Activated gamma-delta T cell treated with Interleukin-2 at 50 U/mL for 16 hours (primary cell): ENCODE results near the gene TRAPPC3L.

ENCODE experiments used
- DNase-seq: peaks from one replicate; pipeline ENCODE4 v3.0.0-alpha.2; 2020

TRAPPC3L gene

DNA sequence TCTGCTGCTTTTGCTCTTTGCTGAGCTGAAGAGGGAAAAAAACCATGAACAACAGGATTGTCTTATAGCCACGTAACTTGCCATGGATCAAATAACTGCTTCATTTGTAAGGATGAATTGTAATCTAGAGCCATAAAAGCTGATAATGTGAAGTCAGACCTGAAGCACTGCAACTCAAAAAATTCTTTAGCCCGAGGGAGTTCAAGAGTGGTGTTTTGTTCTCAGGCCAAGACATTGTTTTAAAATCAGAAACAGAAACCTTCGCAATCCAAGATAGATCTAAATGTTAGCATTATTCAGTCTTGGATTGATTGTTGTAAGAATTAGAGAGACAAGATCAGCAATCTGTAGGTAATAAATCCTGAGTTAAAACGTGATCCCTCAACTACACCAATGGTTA lies at the start of gene TRAPPC3L:
Gene TRAPPC3L, minus strand, starts transcription at position 34 of the 400 bp plus-strand sequence. CDS start 170 bp downstream, outside the sequence.
- DNase-seq = no peak

GRCh38 chr6:116595247-116595646 lies 49.8 kb upstream of the TRAPPC3L start:
- DNase-seq = no peak

GRCh38 chr6:116586738-116587137 lies 41.3 kb upstream of the TRAPPC3L start:
- DNase-seq = no peak

DNA sequence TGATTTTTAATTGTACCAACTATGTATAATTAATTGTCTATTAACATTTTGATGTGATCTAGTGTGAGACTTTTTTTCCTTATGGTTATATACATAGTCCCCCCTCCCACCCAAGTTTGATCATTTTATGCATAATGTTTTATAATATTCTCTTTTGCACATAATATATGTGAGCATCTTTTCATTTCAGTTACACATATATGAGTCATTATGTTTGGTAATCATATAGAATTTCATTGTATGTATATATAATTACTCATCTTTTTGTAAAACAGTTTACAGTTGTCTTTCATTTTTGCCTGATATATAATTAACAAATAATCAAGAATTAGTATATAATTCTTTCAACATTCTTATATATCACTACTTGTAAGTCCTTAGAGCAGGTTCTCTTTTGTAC lies 40.8 kb upstream of the TRAPPC3L start:
- no peak for DNase-seq

DNA sequence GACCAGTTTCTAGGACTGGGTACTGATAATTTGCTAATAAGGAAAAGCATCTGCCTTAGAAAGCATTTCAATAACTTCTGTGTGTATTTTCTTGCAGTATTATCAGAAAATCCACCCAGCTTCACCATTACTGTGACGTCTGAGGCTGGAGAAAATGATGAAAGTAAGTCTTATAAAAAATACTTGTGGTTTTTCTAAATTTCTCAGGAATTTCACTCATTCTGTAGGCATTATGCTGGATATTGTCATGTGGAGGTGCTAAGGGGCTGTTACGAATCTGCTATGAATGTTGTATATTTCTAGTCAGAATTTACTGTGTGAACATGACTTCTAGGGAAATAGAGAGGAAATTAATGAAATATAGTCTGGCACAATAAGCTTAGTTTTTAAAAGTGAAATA lies 34.7 kb upstream of the TRAPPC3L start:
- DNase-seq = no peak

DNA sequence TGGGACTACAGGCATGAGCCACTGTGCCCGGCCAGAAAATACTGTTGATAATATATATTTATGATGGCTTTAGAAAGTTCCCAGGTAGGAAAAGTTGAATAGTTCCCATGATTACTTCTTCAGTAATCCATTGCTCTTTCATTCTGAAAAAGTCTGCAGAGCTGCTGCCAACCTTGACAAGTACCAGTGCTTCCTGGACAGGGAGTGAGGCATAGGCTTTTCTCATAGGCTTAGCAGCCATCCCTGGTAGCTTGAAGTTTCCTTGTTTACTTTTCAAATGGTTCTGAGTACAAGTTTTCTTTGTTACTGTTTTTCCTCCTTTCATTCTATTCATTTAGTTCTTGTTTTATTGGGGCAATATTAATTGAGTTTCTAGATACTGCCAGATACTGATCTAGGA lies 33.7 kb upstream of the TRAPPC3L start:
- no peak for DNase-seq

DNA sequence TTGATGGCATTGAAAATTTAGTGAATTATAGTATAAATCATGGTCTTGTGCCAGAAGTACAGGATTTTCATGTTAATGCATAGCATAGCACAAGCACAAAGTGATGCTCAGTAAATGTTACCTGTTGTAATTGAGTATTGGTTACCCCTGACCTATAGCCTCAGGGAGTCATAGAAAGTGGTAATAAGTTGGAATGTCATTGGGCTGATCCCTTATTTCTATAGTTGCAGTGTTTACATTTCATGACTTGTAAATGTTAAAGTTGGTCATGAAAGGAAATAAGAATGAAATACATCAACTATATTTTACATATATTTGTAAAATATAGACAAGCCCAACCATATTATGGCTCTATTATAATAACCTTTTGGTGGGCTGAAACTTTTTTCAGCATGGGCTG lies 32.9 kb upstream of the TRAPPC3L start:
- no peak for DNase-seq

DNA sequence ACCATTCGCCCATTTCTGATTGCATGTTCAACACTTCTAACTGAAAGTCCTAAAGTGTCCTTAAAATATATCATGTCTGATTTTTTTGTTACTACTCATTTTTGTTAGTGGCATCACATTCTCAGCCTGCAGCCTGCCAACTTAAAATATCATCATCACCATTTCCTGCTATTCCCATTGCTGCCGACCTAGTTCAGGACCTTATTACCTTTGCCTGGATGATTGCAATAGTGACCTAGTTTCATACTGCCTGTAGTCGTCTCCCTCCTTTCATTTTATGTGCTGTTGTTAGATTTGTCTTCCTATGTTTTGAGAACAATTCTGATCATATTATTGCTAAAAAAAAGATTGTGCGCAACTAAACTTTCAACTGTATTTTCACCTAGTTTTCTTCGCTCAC lies 32.0 kb upstream of the TRAPPC3L start:
- no peak for DNase-seq

DNA sequence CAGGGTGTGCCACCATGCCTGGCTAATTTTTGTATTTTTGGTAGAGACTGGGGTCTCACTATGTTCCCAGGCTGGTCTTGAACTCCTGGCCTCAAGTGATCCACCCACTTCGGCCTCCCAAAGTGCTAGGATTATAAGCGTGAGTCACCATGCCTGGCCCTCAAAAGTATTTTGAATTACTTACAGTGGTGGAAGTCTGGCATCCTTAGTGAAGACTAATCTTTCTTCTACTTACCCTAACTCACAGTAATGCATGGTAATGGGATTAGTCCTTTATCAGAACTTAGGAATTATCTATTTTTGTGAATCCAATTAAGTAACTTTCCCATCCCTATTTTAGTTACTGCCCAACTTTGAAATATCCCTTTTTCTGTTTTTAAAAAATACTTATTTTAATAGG lies 29.7 kb upstream of the TRAPPC3L start:
- no peak for DNase-seq

DNA sequence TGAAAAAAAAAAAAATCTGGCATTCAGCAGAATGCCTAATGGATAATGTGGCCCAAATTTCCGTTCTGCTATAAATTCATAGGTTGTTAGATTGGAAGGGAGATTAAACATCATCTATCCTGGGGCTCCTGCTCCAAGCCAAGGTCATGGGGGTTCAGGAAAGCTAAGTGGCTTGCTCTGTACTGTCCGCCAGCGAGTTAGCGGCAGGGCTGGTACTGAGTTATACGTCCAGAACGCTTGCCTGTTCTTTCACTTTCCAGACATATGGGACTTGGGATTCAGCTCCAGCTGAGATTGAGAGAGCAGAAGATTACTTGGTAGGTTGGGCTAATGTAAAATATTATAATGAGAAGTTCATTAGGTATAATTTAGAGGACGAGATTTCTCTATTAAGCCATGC lies 26.7 kb upstream of the TRAPPC3L start:
- no peak for DNase-seq

DNA sequence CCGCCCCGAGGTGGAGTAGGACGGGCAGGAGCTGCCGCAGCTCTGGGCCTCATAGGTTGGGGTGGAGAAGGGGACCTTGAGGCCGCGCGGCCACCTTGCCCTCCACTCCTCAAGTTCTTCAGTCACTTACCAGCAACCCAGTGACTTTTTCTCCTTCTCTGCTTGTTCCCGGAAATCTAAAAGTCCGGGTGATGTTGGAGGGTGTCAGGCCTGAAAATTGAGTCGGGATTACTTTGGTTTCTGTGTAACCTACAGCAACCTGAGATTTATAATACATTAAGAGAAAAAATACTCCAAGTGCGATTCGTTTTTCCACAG lies 26.2 kb upstream of the TRAPPC3L start:
- no peak for DNase-seq

DNA sequence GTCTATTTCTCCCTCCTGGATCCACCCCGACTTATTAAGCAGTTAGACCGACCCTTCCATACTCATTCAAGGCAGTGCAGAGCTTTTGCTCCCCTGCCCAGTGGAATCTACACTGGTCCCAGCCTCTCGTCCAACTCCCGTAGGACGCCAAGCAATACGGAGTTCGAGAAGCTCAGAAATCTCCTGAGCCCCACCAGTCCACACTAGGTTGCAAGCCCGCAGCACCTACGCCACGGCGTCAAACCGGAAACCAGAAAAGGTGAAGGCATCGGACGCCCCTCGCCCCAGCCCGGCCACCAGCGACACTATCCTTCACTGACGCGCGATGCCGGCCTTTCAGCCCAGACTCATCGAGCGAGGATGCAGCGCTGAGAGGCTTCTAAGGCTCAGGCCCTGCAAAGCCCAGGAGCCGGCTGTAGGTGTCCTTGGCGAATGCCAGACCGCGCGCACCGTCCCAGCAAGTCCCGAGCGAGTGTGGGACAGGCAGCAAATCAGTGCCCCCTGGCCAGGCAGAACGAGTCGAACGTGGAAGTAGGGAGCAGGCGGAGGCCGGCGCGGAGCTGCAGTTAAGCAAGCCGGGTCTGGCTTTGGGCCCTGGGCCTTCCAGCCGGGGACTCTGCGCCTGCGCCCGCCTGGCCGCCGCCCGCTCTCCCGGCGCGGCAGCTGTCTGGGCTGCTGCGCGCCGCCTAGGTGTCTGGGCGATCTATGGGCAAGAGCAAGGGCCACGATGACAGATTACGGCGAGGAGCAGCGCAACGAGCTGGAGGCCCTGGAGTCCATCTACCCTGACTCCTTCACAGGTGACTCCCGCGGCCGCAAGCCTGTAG lies 25.6 kb upstream of the TRAPPC3L start, which contains the start of gene RWDD1:
Gene RWDD1, plus strand, starts transcription at position 649 of the 827 bp plus-strand sequence. Its CDS starts 79 bp downstream, at position 728.
- DNase-seq = peak; percentile 98

DNA sequence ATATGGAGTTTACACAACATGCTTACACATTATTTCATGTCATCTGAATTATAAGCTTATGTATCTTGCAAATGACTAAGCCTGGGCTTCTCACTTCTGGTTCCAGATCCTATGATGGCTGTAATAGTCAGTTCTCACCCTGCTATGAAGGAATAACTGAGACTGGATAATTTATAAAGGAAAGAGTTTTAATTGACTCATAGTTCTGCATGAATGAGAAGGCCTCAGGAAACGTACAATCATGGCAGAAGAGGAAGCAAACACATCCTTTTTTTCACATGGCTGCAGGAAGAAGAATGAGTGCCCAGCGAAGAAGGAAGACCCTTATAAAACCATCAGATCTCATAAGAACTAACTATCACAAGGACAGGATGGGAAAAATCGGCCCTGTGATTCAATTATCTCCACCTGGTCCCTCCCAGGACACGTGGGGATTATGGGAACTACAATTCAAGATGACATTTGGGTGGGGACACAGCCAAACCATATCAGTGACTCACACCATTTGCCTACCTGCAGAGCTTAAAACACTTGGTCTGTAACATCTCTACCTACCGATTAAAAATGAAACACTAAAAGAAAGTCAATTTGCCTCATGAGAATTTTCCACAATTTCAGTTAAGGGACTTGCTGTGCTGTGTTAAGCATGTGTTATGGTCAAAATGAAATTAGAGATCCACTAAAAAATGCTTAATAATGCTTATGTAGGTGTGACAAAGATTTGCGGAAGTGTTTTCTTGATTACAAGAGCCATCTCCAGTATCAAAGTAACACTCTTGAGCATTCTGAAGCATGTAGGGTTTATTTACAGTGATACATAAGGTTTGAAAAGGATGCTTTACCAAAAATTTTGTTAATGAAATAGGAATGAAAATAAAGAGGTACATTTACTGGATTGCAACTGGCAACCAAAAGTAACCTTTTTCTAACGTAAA lies 23.6 kb upstream of the TRAPPC3L start:
- no peak for DNase-seq

- DNase-seq = no peak
Measured at GRCh38 chr6:116568111-116568510, 22.6 kb upstream of the TRAPPC3L start.

DNA sequence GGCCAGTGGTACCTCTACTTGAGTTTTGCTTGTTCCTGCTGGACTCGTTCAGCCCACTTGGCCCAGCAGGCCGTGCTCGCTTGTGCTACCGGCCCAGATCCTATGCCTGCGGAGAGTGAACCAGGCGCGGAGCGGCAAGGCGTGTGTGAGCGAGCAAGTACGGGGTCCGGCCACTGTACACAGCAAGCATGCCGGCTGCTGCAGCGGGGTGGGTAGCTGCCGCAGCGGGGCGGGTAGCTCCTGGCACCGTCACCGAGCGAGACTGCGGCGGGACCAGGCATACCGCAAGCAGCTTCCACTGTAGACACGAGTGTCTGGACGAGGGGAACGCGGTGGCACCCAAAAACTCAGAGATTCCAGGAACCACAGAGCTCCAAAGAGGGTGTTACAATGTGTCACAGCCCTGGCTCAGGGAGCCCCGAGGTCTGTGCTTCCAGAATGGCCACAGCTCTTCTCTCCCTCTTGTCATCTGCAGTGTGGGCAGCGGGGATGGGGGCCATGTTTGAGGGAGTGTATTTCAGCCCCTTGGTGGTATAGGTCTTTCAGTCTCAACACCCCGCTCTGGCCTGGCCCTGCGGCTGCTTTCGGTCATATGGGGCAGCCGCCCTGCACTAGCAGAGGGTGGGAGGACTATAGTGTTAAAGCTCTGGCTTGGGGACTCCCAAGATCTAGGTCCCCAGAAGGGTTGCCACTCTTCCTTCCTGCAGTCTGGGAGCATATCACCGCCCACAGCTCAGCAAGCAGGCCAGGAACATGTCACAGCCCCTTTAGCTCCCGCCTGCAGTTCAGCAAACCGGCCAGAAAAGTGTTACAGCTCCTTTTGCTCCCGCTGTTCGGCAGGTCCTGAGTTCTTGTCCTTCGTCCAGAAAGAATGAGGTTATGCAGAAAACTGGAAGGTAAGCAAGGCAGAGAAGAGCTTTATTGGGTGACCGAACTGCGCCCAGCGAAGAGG lies 19.7 kb upstream of the TRAPPC3L start:
- DNase-seq = no peak

DNA sequence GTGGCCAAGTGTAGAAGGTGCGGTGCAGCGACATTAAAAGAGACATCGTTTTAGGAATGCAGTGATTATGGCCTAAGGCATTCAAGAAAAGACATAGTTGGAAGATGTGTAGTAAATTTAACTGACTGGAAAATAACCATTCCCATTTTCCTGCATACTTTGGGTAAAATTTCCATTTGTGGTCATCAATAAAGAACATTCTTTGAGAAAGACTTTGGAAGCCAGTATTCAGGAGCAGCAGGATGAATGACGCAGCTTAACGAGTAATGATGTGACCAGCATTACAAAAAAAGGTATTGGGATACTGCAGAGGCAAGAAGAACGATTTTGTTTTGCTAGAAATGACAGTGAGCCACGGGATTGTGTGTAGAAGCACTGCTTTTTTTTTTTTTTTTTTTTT lies 18.8 kb upstream of the TRAPPC3L start:
- DNase-seq = no peak

- no peak for DNase-seq
Measured at GRCh38 chr6:116563830-116564229, 18.3 kb upstream of the TRAPPC3L start.

DNA sequence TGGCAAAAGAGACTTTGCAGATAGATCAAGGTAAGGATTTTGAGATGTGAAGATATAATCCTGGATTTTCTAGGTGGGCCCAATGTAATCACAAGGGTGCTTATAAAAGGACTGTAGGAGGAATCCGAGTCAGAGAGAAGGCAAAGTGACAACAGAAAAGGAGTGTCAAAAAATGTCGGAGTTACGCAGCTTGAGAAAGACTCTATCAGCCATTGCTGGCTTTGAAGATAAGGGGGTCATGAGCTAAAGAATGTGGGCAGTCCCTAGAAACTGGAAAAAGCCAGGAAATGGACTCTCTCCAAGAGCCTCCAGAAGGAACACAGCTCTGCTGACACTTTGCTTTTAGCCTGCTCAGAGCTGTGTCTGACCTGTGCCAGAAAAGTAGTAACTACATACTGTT lies 17.1 kb upstream of the TRAPPC3L start:
- no peak for DNase-seq

DNA sequence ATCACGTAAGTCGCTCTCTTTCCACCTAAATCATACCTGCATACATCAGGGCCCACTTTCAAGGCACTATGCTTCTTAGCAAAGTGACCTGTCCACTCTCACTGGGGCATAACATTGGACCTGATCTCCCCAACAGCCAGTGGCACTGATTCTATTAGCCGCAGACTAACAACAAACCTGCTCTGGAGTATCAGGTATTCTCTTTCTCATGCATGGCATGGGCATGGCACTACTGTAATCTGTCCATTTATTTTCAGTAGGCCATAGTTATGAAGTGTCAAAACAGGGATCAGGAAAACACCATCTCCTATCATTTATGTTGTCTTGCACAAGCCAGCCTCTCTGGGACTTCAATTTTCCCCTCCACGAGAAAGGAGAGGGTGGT lies 16.5 kb upstream of the TRAPPC3L start:
- DNase-seq = no peak

DNA sequence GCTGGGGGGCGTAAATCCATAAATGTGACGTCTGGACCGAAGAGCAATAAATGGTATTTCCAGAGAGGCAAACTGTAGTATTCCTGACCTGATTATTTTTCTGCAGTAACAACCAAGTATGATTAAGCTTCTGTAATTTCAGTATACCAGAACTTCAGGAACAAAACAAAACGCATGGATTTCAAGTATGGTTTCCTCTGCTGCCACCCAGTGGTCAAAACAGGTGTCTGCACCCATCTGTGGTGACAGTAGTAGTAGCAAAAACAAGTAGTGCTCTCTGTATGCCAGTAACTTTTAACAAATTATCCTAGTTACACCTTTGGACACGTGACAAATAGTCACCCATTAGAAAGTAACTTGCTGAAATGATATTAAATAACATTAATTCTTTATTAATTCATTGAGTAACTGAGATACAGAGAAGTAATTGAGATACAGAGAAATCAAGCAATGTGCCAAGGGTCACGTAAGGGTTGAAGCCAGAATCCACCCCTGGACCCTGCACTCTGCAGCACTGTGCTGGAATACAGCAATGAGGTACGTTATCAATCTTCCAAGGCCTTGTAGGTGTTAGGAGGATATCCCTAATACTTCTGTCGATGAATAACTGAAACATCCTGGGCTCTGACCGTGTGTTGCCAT lies 16.0 kb upstream of the TRAPPC3L start:
- DNase-seq = peak; percentile 65

- DNase-seq = no peak
Measured at GRCh38 chr6:116560130-116560529, 14.6 kb upstream of the TRAPPC3L start.

DNA sequence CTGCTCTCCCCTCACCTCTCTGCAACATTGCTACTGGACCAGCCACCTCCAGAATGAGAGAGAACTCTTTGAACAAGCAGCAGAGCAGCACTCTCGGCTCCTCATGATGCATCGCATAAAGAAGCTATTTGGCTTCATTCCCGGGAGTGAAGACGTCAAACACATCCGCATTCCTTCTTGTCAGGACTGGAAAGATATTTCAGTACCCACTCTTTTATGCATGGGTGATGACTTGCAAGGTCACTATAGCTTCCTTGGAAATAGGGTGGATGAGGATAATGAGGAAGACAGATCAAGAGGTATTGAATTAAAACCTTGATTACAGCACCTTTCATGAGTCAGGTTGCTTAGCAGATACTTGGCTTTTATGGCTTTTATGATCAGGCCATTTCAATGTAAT lies 12.4 kb upstream of the TRAPPC3L start:
- DNase-seq = no peak
